Esophagus muscularis mucosa (tissue), 4 donors: ENCODE data around the gene DISP1. TPM values are rescaled to one million over a fixed set of nuclear protein-coding genes. Genes with fewer than 3 reads are reported as not detected.

Source experiments
- DNase-seq: peaks from one replicate; pipeline ENCODE4 v3.0.0-alpha.2; 2017; ENCODE audit errors: extremely low spot score
- H3K27ac ChIP-seq, 4 donors: fragments of 200-600 bp; sonication (generic); replicated peaks in 1 of 4; 1 replicate in 3 of 4; 2 replicates in 1 of 4; pipeline ENCODE4 v1.5.1; 2016 to 2019; ENCODE audit warnings: mild to moderate bottlenecking in 1 of 4
- H3K27me3 ChIP-seq, 4 donors: fragments of 200-600 bp; sonication (generic); one replicate each; pipeline versions ENCODE4 v1.5.1 to v1.6.0; 2016 to 2019
- H3K36me3 ChIP-seq, 4 donors: fragments of 200-600 bp; sonication (generic); one replicate each; pipeline ENCODE4 v1.5.1; 2016 to 2019
- H3K4me1 ChIP-seq, 4 donors: fragments of 200-600 bp; sonication (generic); one replicate each; pipeline ENCODE4 v1.5.1; 2016 to 2019
- H3K4me3 ChIP-seq, 4 donors: fragments of 200-600 bp; sonication (generic); 1 replicate in 2 of 4; 2 replicates in 2 of 4; pipeline ENCODE4 v1.5.1; 2016 to 2019; ENCODE audit warnings: mild to moderate bottlenecking in 4 of 4, moderate library complexity in 1 of 4
- H3K9me3 ChIP-seq, 4 donors: fragments of 200-600 bp; sonication (generic); 1 replicate in 3 of 4; 2 replicates in 1 of 4; pipeline ENCODE4 v1.5.1; 2016 to 2019
- CTCF ChIP-seq, 3 experiments: fragments of 200-600 bp in 2 of 3; fragments of 450-650 bp in 1 of 3; sonication (generic) in 2 of 3; IDR thresholded peaks; one replicate each; pipeline ENCODE4 v1.5.1; 2017 to 2019; ENCODE audit warnings: antibody characterized with exemption in 3 of 3, mild to moderate bottlenecking in 2 of 3, moderate library complexity in 1 of 3
- EP300 ChIP-seq: sonication (generic); formaldehyde crosslinking; IDR thresholded peaks from one replicate; pipeline ENCODE4 v1.6.1; 2017; ENCODE audit warnings: antibody characterized with exemption
- POLR2A ChIP-seq: fragments of 450-650 bp; IDR thresholded peaks from one replicate; pipeline ENCODE4 v1.6.1; 2017; ENCODE audit warnings: antibody characterized with exemption, moderate library complexity, mild to moderate bottlenecking, low read depth
- POLR2AphosphoS5 ChIP-seq, 2 donors: sonication (generic); formaldehyde crosslinking; IDR thresholded peaks; one replicate each; pipeline ENCODE4 v1.6.1; 2017; ENCODE audit warnings: antibody characterized with exemption in 2 of 2
- WGBS: methylation state at CpG from one replicate; pipeline ENCODE4 v1.1.5; 2018; 5-methylcytosine and 5-hydroxymethylcytosine counted together
- intact Hi-C: fragments of 100-400 bp; cut with DNase I; formaldehyde crosslinking; loops from one replicate; pipeline ENCODE4 v1.15.1; 2023
- total RNA-seq, 4 donors: library from RNA; depleted of rRNA; stranded (reverse); fragments of >200 nt; gene quantifications; one replicate each; pipeline versions ENCODE4 v1.1.0 to v1.2.1, GENCODE V29; 2016

Gene DISP1
- total RNA-seq, 4 donors from 2014 or later, result 9.3 to 14.1 (median 10.8) TPM

DNA sequence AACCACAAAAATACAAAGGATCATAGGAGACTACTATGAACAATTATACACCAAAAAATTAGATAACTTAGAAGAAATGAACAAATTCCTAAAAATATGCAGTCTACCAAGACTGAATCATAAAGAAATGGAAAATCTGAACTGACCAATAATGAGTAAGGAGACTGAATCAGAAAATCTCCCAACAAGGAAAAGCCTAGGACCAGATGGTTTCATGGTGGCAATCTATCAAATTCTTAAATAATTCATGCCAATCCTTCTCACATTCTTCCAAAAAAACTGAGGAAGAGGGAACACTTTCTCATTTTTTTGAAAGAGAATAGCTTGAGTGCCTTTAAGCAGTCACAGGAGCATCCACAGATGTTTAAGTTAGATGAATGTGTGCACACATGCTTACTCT, 31.8 kb upstream of the DISP1 start:
- Histone ChIP-seq H3K9me3 (no peaks in the 10 kb centered on the region), H3K36me3 (no peaks in the 10 kb centered on the region), H3K4me1 (peaks cover 0 to 9% (median 4%) of the 10 kb centered on the region in 4 donors), H3K27ac (no peak overlapping the region), H3K27me3 (no peaks in the 10 kb centered on the region), H3K4me3 (no peak overlapping the region)
- TF ChIP-seq EP300 (no peak), POLR2AphosphoS5 (IDR thresholded peaks at IDR 0.05) (no peak), CTCF (IDR thresholded peaks at IDR 0.05) (no peak), POLR2A (no peak)
- intact Hi-C loops, result no loop called here
- no peak for DNase-seq

DNA sequence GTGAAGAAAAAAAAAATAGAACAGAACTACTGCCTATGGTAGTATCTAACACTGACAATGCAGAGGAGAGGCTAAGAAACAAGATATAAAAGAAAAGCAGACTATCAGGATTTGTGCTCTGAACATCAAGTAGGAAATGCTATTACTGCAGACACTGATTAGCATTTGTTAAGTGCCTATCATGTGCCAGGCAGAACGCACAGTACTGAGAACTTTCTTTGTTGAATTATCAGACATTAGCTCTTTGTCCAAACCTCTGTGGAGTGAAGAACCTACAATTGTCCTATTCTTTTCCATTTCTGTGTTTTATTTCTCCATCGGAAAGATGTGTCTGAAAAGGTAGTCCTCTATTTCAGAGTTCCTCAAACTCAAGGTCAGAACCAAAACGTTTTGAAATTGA, 30.5 kb upstream of the DISP1 start:
- 55% methylated on average over 3 of the region's 3 CpGs for WGBS
- no peak for DNase-seq
- H3K36me3 ChIP-seq, result no peaks in the 10 kb centered on the region
- intact Hi-C loops, result no loop called here
- no peaks in the 10 kb centered on the region for H3K9me3 ChIP-seq
- no peaks in the 10 kb centered on the region for H3K27me3 ChIP-seq
- H3K4me3 ChIP-seq, result no peak overlapping the region
- no peak overlapping the region for H3K27ac ChIP-seq
- peaks cover 0 to 7% (median 3%) of the 10 kb centered on the region in 4 donors for H3K4me1 ChIP-seq
- TF ChIP-seq POLR2A (no peak), POLR2AphosphoS5 (IDR thresholded peaks at IDR 0.05) (no peak), CTCF (IDR thresholded peaks at IDR 0.05) (no peak)

DNA sequence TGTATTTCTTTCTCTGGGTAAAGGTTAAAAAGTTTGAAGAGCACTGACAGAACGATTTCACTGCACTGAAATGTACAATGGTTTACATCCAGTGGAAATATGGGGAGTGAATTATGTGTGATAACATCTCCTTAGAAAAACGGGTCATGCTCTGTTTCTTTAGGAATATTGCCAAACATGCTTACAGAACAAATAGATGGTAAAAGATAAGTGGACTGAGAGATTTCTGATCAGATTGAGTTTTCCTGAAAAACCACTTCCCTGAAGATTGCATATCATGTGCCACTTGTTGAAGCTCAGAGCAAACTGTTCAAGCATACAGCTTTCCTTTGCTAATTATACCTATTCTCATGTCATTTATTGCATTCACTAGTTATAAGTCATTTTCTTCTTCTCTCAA, 29.9 kb upstream of the DISP1 start:
- intact Hi-C loops, result no loop called here
- Histone ChIP-seq H3K27ac (no peak overlapping the region), H3K27me3 (no peaks in the 10 kb centered on the region), H3K9me3 (no peaks in the 10 kb centered on the region), H3K4me3 (no peak overlapping the region), H3K36me3 (no peaks in the 10 kb centered on the region), H3K4me1 (peaks cover 0 to 7% (median 3%) of the 10 kb centered on the region in 4 donors)
- TF ChIP-seq CTCF (IDR thresholded peaks at IDR 0.05) (no peak), POLR2AphosphoS5 (IDR thresholded peaks at IDR 0.05) (no peak), EP300 (no peak), POLR2A (no peak)
- no peak for DNase-seq
- WGBS, result 9% methylated on average over 2 of the region's 2 CpGs

DNA sequence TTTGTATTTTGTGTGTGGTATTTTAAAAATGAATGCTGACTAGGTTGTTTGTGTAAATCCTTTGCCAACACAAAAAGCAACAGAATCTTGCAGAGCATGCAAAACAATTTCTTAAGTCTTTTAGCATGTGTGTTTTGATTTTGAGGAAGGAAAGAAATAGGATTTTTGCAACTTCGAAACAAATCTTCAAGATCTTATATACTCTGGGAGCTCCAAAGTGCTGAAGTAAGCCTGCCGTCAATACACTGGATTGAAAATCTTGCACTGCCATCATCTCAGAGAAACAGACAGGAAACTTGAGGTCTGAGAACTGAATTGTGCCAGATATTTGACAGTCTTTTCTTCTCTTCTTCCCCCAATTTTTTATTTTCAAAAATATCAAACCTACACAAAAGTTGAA, 29.3 kb upstream of the DISP1 start:
- DNase-seq, result no peak
- H3K4me1 ChIP-seq, result peaks cover 0 to 7% (median 3%) of the 10 kb centered on the region in 4 donors
- no peaks in the 10 kb centered on the region for H3K27me3 ChIP-seq
- no peak overlapping the region for H3K4me3 ChIP-seq
- no peak overlapping the region for H3K27ac ChIP-seq
- H3K36me3 ChIP-seq, result no peaks in the 10 kb centered on the region
- WGBS, result 58% methylated on average over 2 of the region's 2 CpGs
- TF ChIP-seq POLR2AphosphoS5 (IDR thresholded peaks at IDR 0.05), result no peak
- TF ChIP-seq EP300, result no peak
- no peak for TF ChIP-seq POLR2A
- no peak for TF ChIP-seq CTCF (IDR thresholded peaks at IDR 0.05)
- intact Hi-C loops, result no loop called here
- no peaks in the 10 kb centered on the region for H3K9me3 ChIP-seq

DNA sequence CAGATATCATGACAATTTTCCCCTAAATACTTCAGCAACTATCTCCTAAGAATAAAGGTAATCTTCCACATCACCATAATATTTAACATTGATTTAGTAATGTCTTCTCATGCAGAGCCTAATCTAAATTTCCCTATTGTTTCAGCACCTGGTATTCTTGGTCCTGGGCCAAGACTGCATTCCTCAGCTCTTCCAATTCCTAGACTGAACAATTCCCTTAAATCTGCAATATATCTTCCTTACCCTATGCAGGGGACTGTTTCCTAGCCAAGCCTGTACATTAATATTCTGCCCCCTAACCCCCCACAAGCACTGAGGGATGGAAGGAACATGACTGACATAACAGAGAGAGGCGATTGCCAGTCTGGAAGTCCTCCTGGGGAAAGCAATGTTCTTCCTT, 28.7 kb upstream of the DISP1 start:
- Histone ChIP-seq H3K4me3 (no peak overlapping the region), H3K27ac (no peak overlapping the region), H3K4me1 (peaks cover 0 to 7% (median 5%) of the 10 kb centered on the region in 4 donors), H3K27me3 (no peaks in the 10 kb centered on the region), H3K36me3 (no peaks in the 10 kb centered on the region), H3K9me3 (no peaks in the 10 kb centered on the region)
- no peak for TF ChIP-seq POLR2AphosphoS5 (IDR thresholded peaks at IDR 0.05)
- TF ChIP-seq CTCF (IDR thresholded peaks at IDR 0.05), result no peak
- no peak for TF ChIP-seq POLR2A
- TF ChIP-seq EP300, result no peak
- intact Hi-C loops, result no loop called here
- WGBS, result 43% methylated on average over 1 of the region's 1 CpG
- DNase-seq, result no peak
